DOHH2 (cell line): ENCODE measurements around the gene ABHD14A.

Experiments
- CTCF ChIP-seq: fragments of 200-600 bp; sonication (generic); IDR thresholded peaks from one replicate; pipeline ENCODE4 v1.5.1; 2014; ENCODE audit warnings: antibody characterized with exemption, mild to moderate bottlenecking, low read depth, low read length; ENCODE audit not compliant: poor library complexity, severe bottlenecking
- EZH2phosphoT487 ChIP-seq: fragments of 200-600 bp; sonication (generic); IDR thresholded peaks from 2 replicates; pipeline ENCODE4 v1.6.1; 2017; ENCODE audit warnings: borderline replicate concordance, mild to moderate bottlenecking, antibody characterized with exemption, low read length, moderate library complexity, mixed read lengths

- no peak for TF ChIP-seq CTCF
- no peak for TF ChIP-seq EZH2phosphoT487
Measured at GRCh38 chr3:51970606-51971300, 4.1 kb upstream of the ABHD14A start.
